HG02981 (cell line): Measurements from ENCODE around the gene MFSD6L.

ENCODE experiments used
- ATAC-seq: cut with Tn5 transposase; IDR thresholded peaks from one replicate; pipeline ENCODE4 v1.9.1; 2021; ENCODE audit warnings: mild to moderate bottlenecking, moderate library complexity; ENCODE audit not compliant: unreplicated experiment

MFSD6L gene

DNA sequence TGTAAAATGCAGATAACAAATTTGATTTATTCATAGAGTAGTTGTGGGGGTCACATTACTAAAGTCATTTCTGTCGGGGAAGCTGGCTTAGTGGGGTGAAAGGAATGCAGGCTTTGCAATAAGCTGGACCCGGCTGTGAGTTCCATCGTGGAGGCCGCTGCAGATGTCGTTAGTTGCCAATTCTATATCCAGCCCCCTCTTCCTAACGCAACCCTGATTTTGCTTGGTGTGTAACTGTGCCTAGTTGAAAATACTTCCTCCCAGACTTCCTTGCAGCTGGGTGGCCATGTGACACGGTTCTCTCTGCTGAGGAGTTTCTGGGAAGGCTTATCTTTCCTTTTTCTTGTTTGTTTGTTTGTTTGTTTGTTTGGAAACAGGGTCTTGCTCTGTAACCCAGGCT is 4.5 kb downstream of the MFSD6L start:
- no peak for ATAC-seq

GRCh38 chr17:8793649-8794048 is 5.5 kb downstream of the MFSD6L start:
- no peak for ATAC-seq

DNA sequence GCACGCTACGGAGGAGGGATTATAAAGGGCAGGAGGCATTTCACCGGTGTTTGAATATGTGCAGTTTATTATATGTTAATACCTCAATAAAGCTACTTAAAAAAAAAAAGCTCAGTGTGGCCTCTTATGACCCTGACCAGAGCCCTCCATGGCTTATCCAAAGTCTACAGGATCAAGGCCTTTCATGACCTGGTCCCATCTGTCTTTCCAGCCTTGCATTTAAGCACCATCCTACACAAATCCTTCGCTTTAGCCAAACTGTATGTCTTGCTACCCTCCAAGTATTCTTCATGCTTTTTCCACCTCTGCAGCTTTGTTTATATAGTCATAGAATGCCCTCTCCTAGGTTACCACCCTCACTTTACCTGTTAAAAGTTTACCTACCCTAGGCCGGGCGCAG is 6.5 kb downstream of the MFSD6L start:
- no peak for ATAC-seq

DNA sequence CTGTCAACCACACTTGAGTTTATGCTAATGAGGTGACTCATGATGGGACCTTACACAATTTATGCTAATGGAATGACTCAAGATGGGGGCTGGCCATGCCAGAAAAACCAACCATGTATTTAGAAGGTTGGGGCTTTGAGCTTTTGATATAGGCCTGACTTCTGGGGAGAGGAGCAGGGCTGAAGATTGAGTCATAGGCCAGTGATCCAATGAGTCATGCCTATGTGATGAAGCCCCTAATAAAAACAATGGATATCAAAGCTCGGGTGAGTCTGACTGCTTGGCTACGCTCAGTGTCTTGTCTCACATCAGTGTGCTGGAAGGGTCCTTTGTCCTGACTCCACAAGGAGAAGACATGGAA is 7.3 kb downstream of the MFSD6L start:
- ATAC-seq: no peak

DNA sequence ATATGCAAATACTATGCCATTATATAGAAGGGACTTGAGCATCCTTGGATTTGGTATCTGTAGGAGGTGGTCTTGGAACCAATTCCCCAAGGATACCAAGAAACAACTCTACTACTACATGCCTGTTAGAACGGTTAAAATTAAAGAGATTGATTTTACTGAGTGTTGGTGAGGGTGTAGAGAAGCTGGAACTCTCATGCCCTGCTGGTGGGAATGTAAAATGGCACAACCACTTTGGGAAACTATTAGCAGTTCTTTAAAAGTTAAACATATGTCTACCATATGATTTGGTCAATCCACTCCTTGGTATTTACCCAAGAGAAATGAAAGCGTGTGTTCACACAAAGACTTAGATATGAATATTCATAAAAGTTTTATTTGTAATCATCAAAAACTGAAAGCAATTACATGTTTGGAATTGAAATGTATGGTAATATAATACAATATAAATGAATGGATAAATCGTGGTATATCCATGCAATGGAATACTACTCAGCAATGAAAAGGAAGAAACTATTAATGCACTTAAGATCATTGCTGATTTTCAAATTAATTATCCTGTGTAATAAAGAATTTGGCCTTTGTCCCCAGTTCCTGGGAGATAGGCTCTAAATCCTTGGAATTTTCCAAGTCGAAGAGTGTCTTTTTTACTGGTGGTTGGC is 7.8 kb downstream of the MFSD6L start:
- no peak for ATAC-seq

DNA sequence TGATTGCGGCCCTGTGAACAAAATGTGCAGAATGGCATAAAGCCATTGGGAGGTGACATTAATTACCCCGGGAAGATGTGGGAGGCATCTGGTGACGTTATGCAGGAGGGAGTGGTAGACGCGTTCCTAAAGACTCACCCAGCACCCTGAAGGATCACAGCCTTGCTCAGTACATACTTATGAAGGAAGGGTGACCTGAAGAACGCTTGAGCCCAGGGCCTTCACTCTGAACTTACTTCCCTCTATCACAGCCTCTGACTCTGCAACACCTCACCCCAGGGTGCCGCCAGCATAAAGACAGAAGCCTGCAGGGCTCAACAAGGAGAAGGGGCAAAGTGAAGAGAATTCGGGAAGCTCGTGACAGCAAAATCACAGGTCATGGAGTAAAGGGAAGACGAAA is 9.4 kb downstream of the MFSD6L start:
- ATAC-seq: no peak

DNA sequence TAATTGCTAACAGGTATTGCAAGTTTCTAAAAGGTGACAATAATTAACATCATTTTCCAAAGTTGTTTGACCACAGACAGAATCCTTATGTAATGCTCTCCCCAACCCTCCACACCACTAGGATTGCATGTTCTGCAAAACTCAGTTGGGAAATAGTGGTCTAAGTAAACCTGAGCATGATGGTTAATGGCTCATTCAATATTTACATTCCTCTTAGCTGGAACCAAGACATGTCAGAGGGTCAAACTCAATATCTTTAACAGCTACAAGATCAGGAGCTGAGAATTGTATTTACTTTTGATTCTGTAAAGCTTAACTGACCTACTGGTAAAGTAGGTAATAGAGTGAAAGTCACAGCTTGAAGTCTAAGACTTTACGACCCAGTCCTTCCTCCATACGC is 10.2 kb downstream of the MFSD6L start:
- ATAC-seq: no peak

- ATAC-seq: no peak
These were observed 13.4 kb downstream of the MFSD6L start for GRCh38 chr17:8785547-8786413.

GRCh38 chr17:8782176-8782575 is 17.0 kb downstream of the MFSD6L start:
- no peak for ATAC-seq

DNA sequence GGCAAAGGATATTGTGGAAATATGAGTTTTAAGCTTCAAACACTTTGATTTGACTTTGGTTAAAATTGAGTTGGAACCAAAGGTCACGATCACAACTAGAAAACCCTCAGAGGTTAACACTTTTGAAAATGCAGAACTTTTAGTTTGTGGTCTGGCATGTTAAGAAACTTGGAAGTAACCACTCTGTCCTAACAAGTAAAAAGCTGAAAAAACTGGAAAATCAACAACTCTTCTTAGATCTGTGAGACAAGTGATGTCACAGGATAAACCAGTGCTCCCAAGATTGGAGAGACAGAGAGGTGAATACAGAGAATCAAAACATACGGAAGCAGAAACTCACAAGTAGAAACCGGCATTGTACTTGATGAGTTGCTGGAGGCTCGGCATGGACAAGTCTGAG is 17.4 kb downstream of the MFSD6L start:
- no peak for ATAC-seq

DNA sequence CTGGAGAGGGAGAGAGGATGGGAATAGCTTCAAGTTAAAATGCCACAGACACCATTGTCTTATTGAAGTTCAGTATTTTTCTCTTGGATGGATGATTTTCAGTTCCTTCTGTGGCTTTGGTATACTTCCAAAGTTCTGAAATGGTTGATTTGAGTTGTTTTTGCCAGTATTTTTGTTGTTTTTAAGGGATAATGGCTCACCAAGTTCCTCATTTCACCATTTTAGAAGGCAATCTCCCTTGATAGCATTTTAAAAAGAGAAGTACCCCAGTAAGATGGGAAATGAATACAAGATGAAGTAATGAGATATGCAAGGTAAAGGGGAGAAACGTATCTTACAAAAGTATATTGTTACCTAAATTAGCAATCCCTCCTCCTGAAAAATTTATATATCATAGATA is 22.3 kb downstream of the MFSD6L start:
- ATAC-seq: no peak

DNA sequence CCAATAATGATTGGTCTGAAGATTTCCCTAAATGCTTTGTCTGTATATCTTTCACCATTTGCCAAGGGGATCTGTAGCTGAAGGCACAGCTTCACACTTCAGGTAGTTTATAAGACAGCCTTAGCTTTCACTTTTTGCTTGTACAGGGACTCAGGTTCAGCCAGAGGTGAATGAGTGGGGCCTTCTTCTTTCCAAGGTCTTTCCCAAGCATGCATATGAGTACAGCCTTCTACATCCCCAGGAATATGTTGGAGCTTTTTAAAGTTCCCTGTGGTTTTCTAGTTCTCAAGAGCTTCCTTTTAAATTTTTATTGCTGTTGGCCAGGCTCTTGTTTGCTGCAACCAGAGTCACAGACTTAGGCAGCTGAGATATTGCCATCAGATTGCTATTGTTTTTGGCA is 22.9 kb downstream of the MFSD6L start:
- no peak for ATAC-seq

GRCh38 chr17:8766731-8767130 is 32.4 kb downstream of the MFSD6L start:
- no peak for ATAC-seq

DNA sequence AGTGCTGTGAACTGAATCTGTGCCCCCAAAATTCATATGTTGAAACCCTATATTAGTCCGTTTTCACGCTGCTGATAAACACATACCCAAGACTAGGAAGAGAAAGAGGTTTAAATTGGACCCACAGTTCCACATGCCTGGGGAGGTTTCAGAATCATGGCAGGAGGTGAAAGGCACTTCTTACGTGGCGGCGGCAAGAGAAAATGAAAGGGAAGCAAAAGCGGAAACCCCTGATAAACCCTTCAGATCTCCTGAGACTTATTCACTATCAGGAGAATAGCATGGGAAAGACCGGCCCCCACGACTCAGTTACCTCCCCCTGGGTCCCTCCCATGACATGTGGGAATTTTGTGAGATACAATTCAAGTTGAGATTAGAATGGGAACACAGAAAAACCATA is 37.2 kb downstream of the MFSD6L start:
- no peak for ATAC-seq

DNA sequence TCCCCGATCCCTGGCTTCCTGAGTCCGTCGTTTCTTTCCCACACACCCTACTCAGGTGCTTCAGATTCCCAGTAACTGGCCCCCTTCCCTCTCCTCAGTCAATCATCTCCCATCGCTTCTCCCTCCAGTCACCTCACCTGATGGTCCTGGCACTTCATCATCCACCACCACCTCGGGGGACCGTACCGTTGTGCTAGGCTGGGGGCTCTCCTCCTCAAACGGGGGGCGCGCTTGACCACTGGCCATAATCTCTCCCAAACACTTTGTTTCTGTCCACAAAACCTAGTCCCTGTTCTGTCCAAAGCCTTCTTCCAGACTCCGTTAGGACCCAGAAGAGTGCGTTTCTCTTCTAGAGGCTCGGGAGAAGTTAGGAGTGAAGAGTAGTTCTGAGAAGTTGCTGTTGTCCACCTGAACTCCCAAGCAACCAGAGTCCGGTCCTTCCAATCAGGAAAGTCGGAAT is 41.0 kb downstream of the MFSD6L start, which contains the start of gene SPDYE4:
TSS of gene SPDYE4 (minus strand) at position 410 of the 460 bp plus-strand sequence. CDS start at position 246, 164 bp downstream.
- ATAC-seq: no peak

DNA sequence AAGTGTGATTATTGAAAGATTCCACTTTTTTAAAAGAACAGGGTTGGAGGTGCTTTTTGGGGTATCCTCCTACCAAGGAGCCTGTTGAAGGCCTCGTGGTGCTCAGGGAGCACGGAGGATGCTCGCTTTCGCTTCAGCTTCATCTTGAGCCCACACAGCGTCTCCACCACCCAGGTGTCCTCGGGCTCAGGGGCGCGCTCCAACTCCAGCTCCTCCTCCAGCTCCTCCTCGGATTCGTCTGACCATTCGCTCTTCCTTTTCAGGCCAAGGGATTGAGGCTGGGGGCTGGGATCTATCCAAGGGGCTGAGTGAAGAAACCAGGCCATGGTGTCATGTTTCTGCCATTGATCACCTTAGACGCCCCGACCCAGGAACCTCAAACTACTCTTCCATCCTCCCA is 42.0 kb downstream of the MFSD6L start:
- no peak for ATAC-seq

GRCh38 chr17:8755590-8756255 is 43.4 kb downstream of the MFSD6L start:
- ATAC-seq: no peak

- ATAC-seq: no peak
These were observed 44.3 kb downstream of the MFSD6L start for GRCh38 chr17:8754890-8755289.

GRCh38 chr17:8753976-8754440 is 45.2 kb downstream of the MFSD6L start:
- ATAC-seq: no peak

DNA sequence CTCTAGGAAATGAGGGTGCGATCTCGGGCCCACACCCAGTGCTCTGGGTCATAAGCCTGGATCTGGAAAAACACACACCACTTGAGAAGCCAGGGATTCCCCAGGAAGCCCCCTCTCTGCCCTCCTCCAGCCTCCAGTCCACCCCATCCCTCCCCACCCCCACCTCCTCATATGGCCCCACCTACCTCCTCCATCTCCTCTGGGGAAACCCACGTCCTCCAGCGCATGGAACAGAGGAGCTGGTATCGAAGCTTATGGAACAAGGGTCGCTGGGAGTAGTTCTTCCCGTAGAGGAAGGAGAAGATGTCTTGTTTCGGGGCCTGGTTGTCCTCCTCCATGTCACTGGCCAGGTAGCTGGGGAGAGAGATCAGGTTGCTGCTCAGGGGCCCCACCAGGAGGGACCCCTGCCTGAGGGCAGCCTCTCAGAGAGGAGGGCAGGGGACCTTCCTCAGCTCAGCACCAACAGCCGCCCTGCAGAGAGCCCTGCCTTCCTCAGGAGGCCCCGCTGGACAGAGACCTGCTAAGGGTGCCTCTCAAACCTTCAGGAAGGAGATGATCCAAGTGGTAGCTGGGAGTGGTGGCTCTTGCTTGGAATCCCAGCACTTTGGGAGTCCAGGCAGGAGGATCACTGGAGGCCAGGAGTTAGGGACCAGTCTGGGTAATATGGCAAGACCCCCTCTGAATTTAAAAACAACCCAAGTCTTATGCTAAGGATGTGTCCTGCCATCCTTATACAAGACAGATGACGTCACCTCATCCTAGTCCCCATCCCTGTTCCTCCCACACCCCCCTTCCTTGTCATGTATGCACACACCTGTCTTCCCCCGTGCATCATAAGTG is 45.8 kb downstream of the MFSD6L start:
- no peak for ATAC-seq

- ATAC-seq: no peak
These were observed 49.5 kb downstream of the MFSD6L start for GRCh38 chr17:8749616-8750015.
